Naive thymus-derived CD4-positive, alpha-beta T cell (primary cell): ENCODE data around the gene SLC49A4. TPM values are rescaled to one million over a fixed set of nuclear protein-coding genes. Genes with fewer than 3 reads are reported as not detected.

Source experiments
- ATAC-seq: fragments of 150-1000 bp; cut with Tn5 transposase; 2 replicates; pipeline ENCODE4 v1.10.0; 2021; ENCODE audit warnings: mild to moderate bottlenecking, moderate library complexity
- CTCF ChIA-PET: fragments of 350-600 bp; sonication (Branson Sonifier 250); formaldehyde crosslinking; loops from one replicate; lab custom pipeline; 2021; ENCODE audit warnings: antibody characterized with exemption; lab: Charles Lee
- POLR2A ChIA-PET: fragments of 350-600 bp; sonication (Branson Sonifier 250); formaldehyde crosslinking; loops from one replicate; lab custom pipeline; 2021; ENCODE audit warnings: antibody characterized with exemption, inconsistent platforms; lab: Charles Lee
- DNase-seq, 9 donors: peaks; one replicate each; pipeline versions ENCODE4 v3.0.0 to v3.0.0-alpha.2; 2020 to 2022; ENCODE audit warnings: mixed read lengths in 1 of 9
- H3K27ac ChIP-seq: one replicate; pipeline ENCODE4 v1.7.0; 2013; ENCODE audit warnings: mild to moderate bottlenecking, low read depth, low read length, moderate library complexity
- H3K27me3 ChIP-seq, 2 donors: one replicate each; pipeline ENCODE4 v1.7.0; 2013; ENCODE audit warnings: low read length in 2 of 2, mild to moderate bottlenecking in 2 of 2, moderate library complexity in 2 of 2; ENCODE audit not compliant: control insufficient read depth in 2 of 2, insufficient read depth in 2 of 2
- H3K36me3 ChIP-seq, 3 experiments: 1 replicate in 2 of 3; 2 replicates in 1 of 3; pipeline ENCODE4 v1.7.0; 2013; ENCODE audit warnings: low read length in 3 of 3, mild to moderate bottlenecking in 3 of 3, moderate library complexity in 1 of 3; ENCODE audit not compliant: insufficient read depth in 3 of 3, control insufficient read depth in 2 of 3
- H3K4me1 ChIP-seq, 2 donors: one replicate each; pipeline ENCODE4 v1.7.0; 2013; ENCODE audit warnings: low read length in 2 of 2, mild to moderate bottlenecking in 2 of 2, moderate library complexity in 1 of 2; ENCODE audit not compliant: control insufficient read depth in 2 of 2, insufficient read depth in 2 of 2
- H3K4me3 ChIP-seq: 2 replicates; pipeline ENCODE4 v1.7.0; 2013; ENCODE audit warnings: mild to moderate bottlenecking, low read length
- H3K9me3 ChIP-seq, 3 experiments: 1 replicate in 2 of 3; 2 replicates in 1 of 3; pipeline ENCODE4 v1.7.0; 2013; ENCODE audit warnings: low read length in 3 of 3; ENCODE audit not compliant: control insufficient read depth in 2 of 3
- H3K27ac Mint-ChIP-seq, 9 donors: one replicate each; pipeline ENCODE4 v1.8.0; 2020 to 2022; ENCODE audit warnings: mixed read lengths in 9 of 9, mild to moderate bottlenecking in 8 of 9, moderate library complexity in 5 of 9, inconsistent platforms in 2 of 9
- H3K27me3 Mint-ChIP-seq, 5 donors: one replicate each; pipeline ENCODE4 v1.8.0; 2021 to 2022; ENCODE audit warnings: mixed read lengths in 5 of 5, mild to moderate bottlenecking in 1 of 5
- H3K36me3 Mint-ChIP-seq, 5 donors: one replicate each; pipeline ENCODE4 v1.8.0; 2020 to 2022; ENCODE audit warnings: mixed read lengths in 5 of 5, mild to moderate bottlenecking in 3 of 5, inconsistent platforms in 1 of 5
- H3K4me1 Mint-ChIP-seq, 7 donors: one replicate each; pipeline ENCODE4 v1.8.0; 2020 to 2022; ENCODE audit warnings: mixed read lengths in 7 of 7, mild to moderate bottlenecking in 3 of 7, inconsistent platforms in 1 of 7
- H3K4me3 Mint-ChIP-seq, 10 donors: one replicate each; pipeline ENCODE4 v1.8.0; 2020 to 2022; ENCODE audit warnings: mild to moderate bottlenecking in 10 of 10, mixed read lengths in 10 of 10, moderate library complexity in 6 of 10, inconsistent platforms in 2 of 10
- H3K9me3 Mint-ChIP-seq, 11 donors: one replicate each; pipeline ENCODE4 v1.8.0; 2020 to 2022; ENCODE audit warnings: mixed read lengths in 11 of 11, mild to moderate bottlenecking in 4 of 11, inconsistent platforms in 1 of 11, moderate library complexity in 1 of 11
- intact Hi-C, 2 donors: fragments of 100-400 bp; cut with micrococcal nuclease; formaldehyde crosslinking; loops; one replicate each; pipeline ENCODE4 v1.15.1; 2023
- polyA plus RNA-seq, 2 donors: library from polyadenylated mRNA; unstranded; fragments of 300-500 nt; fragmentation: Illumina TruSeq; gene quantifications; one replicate each; pipeline ENCODE4 v1.2.3, GENCODE V29; 2021
- total RNA-seq, 6 experiments: library from RNA in 5 of 6; stranded (reverse) in 5 of 6; gene quantifications; 1 replicate in 5 of 6; 2 replicates in 1 of 6; pipeline ENCODE4 v1.2.3 and lab custom pipeline; 2021 to 2026

Gene SLC49A4
- total and polyA plus RNA-seq, 7 experiments from 2014 or later = 1.9 to 12.9 (median 8.4) TPM

- no peaks in the 10 kb centered on the region for H3K4me1 ChIP-seq
- H3K4me3 Mint-ChIP-seq = no peak overlapping the region
- H3K27ac ChIP-seq = no peak overlapping the region
- ChIA-PET POLR2A (interaction anchor here (0.6 kb wide), 1 partner anchor 162 kb away, joined by 5 read pairs; no protein-coding TSS in a partner anchor), CTCF (no interaction called here)
- H3K36me3 ChIP-seq = peaks cover 0 to 7% (median under 1%) of the 10 kb centered on the region in 3 experiments
- H3K4me1 Mint-ChIP-seq = peaks cover 0 to 24% (median 15%) of the 10 kb centered on the region in 7 donors
- intact Hi-C loops = no loop called here
- no peaks in the 10 kb centered on the region for H3K9me3 ChIP-seq
- no peak overlapping the region for H3K4me3 ChIP-seq
- ATAC-seq = no peak
- peaks cover 0 to 2% (median 0%) of the 10 kb centered on the region in 11 donors for H3K9me3 Mint-ChIP-seq
- H3K36me3 Mint-ChIP-seq = peaks cover 4 to 46% (median 29%) of the 10 kb centered on the region in 5 donors
- H3K27me3 ChIP-seq = no peaks in the 10 kb centered on the region
- H3K27ac Mint-ChIP-seq = no peak overlapping the region
- H3K27me3 Mint-ChIP-seq = peaks cover 0 to 1% (median 0%) of the 10 kb centered on the region in 5 donors
- no peak for DNase-seq
These were observed 79.1 kb downstream of the SLC49A4 start for GRCh38 chr3:122873741-122874515.

GRCh38 chr3:122875547-122876127 is 80.8 kb downstream of the SLC49A4 start:
- Histone ChIP-seq H3K4me3 (no peak overlapping the region), H3K4me1 (no peaks in the 10 kb centered on the region), H3K27me3 (no peaks in the 10 kb centered on the region), H3K9me3 (no peaks in the 10 kb centered on the region), H3K27ac (no peak overlapping the region), H3K36me3 (peaks cover 0 to 12% (median 4%) of the 10 kb centered on the region in 3 experiments)
- intact Hi-C loops = no loop called here
- peaks cover 0 to 24% (median 15%) of the 10 kb centered on the region in 7 donors for H3K4me1 Mint-ChIP-seq
- peaks cover 4 to 56% (median 32%) of the 10 kb centered on the region in 5 donors for H3K36me3 Mint-ChIP-seq
- POLR2A ChIA-PET = no interaction called here
- H3K4me3 Mint-ChIP-seq = no peak overlapping the region
- H3K27ac Mint-ChIP-seq = no peak overlapping the region
- no peak for ATAC-seq
- no peak for DNase-seq
- CTCF ChIA-PET = no interaction called here
- H3K27me3 Mint-ChIP-seq = peaks cover 0 to 1% (median 0%) of the 10 kb centered on the region in 5 donors
- H3K9me3 Mint-ChIP-seq = peaks cover 0 to 2% (median 0%) of the 10 kb centered on the region in 11 donors

GRCh38 chr3:122880173-122880572 is 85.3 kb downstream of the SLC49A4 start:
- peaks cover 0 to 12% (median 10%) of the 10 kb centered on the region in 7 donors for H3K4me1 Mint-ChIP-seq
- H3K27ac ChIP-seq = no peak overlapping the region
- H3K4me1 ChIP-seq = no peaks in the 10 kb centered on the region
- ATAC-seq = no peak
- intact Hi-C loops = no loop called here
- no peaks in the 10 kb centered on the region for H3K27me3 ChIP-seq
- CTCF ChIA-PET = no interaction called here
- H3K9me3 Mint-ChIP-seq = peaks cover 0 to 2% (median 0%) of the 10 kb centered on the region in 11 donors
- H3K4me3 ChIP-seq = no peak overlapping the region
- POLR2A ChIA-PET = no interaction called here
- no peaks in the 10 kb centered on the region for H3K9me3 ChIP-seq
- peaks cover 0 to 8% (median 4%) of the 10 kb centered on the region in 3 experiments for H3K36me3 ChIP-seq
- no peak overlapping the region for H3K27ac Mint-ChIP-seq
- H3K36me3 Mint-ChIP-seq = peaks cover 2 to 37% (median 12%) of the 10 kb centered on the region in 5 donors
- peaks cover 0 to 3% (median 0%) of the 10 kb centered on the region in 5 donors for H3K27me3 Mint-ChIP-seq
- H3K4me3 Mint-ChIP-seq = no peak overlapping the region
- DNase-seq = no peak

- POLR2A ChIA-PET = no interaction called here
These were observed 85.8 kb downstream of the SLC49A4 start for GRCh38 chr3:122880624-122881023.

GRCh38 chr3:122882361-122882947 is 87.6 kb downstream of the SLC49A4 start:
- Mint-ChIP-seq H3K36me3 (peaks cover 0 to 32% (median 5%) of the 10 kb centered on the region in 5 donors), H3K4me3 (no peak overlapping the region), H3K27me3 (peaks cover 0 to 2% (median 0%) of the 10 kb centered on the region in 5 donors), H3K27ac (no peak overlapping the region), H3K9me3 (no peaks in the 10 kb centered on the region), H3K4me1 (no peaks in the 10 kb centered on the region)
- intact Hi-C loops = no loop called here
- H3K9me3 ChIP-seq = no peaks in the 10 kb centered on the region
- H3K27ac ChIP-seq = no peak overlapping the region
- CTCF ChIA-PET = no interaction called here
- H3K4me1 ChIP-seq = no peaks in the 10 kb centered on the region
- POLR2A ChIA-PET = interaction anchor here (0.8 kb wide), 1 partner anchor 8 kb away, joined by 3 read pairs; no protein-coding TSS in a partner anchor
- DNase-seq = no peak
- H3K27me3 ChIP-seq = no peaks in the 10 kb centered on the region
- ATAC-seq = no peak
- H3K4me3 ChIP-seq = no peak overlapping the region
- H3K36me3 ChIP-seq = peaks cover 0 to 8% (median 4%) of the 10 kb centered on the region in 3 experiments

More at GRCh38 chr3:122880624-122881023, 85.8 kb downstream of the SLC49A4 start:
- no peak for ATAC-seq
- DNase-seq = no peak
- H3K27me3 ChIP-seq = no peaks in the 10 kb centered on the region
- no peak overlapping the region for H3K4me3 Mint-ChIP-seq
- peaks cover 0 to 34% (median 12%) of the 10 kb centered on the region in 5 donors for H3K36me3 Mint-ChIP-seq
- peaks cover 0 to 3% (median 0%) of the 10 kb centered on the region in 5 donors for H3K27me3 Mint-ChIP-seq
- H3K4me1 ChIP-seq = no peaks in the 10 kb centered on the region
- CTCF ChIA-PET = no interaction called here
- H3K9me3 Mint-ChIP-seq = no peaks in the 10 kb centered on the region
- no peak overlapping the region for H3K27ac ChIP-seq
- intact Hi-C loops = no loop called here
- H3K4me1 Mint-ChIP-seq = peaks cover 0 to 10% (median 6%) of the 10 kb centered on the region in 7 donors
- H3K4me3 ChIP-seq = no peak overlapping the region
- peaks cover 0 to 8% (median 4%) of the 10 kb centered on the region in 3 experiments for H3K36me3 ChIP-seq
- H3K27ac Mint-ChIP-seq = no peak overlapping the region
- H3K9me3 ChIP-seq = no peaks in the 10 kb centered on the region

GRCh38 chr3:122886251-122886650 is 91.4 kb downstream of the SLC49A4 start:
- H3K4me3 Mint-ChIP-seq = no peak overlapping the region
- no peak overlapping the region for H3K27ac Mint-ChIP-seq
- no peak overlapping the region for H3K27ac ChIP-seq
- H3K4me1 Mint-ChIP-seq = peaks cover 0 to 13% (median 11%) of the 10 kb centered on the region in 7 donors
- DNase-seq (no peak), ATAC-seq (no peak)
- no peaks in the 10 kb centered on the region for H3K9me3 ChIP-seq
- no peaks in the 10 kb centered on the region for H3K4me1 ChIP-seq
- H3K9me3 Mint-ChIP-seq = no peaks in the 10 kb centered on the region
- H3K4me3 ChIP-seq = no peak overlapping the region
- H3K27me3 ChIP-seq = no peaks in the 10 kb centered on the region
- ChIA-PET CTCF (no interaction called here), POLR2A (no interaction called here)
- H3K36me3 Mint-ChIP-seq = peaks cover 0 to 13% (median under 1%) of the 10 kb centered on the region in 5 donors
- no peaks in the 10 kb centered on the region for H3K36me3 ChIP-seq
- intact Hi-C loops = no loop called here
- peaks cover 0 to 2% (median 0%) of the 10 kb centered on the region in 5 donors for H3K27me3 Mint-ChIP-seq
